GM19328 (cell line): ENCODE results near the gene NUAK1.

Source experiments
- ATAC-seq: cut with Tn5 transposase; IDR thresholded peaks from one replicate; pipeline ENCODE4 v1.9.1; 2021; ENCODE audit warnings: mild to moderate bottlenecking, moderate library complexity; ENCODE audit not compliant: unreplicated experiment

NUAK1 gene

GRCh38 chr12:106112145-106112821 lies 26.5 kb downstream of the NUAK1 start:
- ATAC-seq = no peak

- ATAC-seq = no peak
Measured at GRCh38 chr12:106110626-106111300, 28.0 kb downstream of the NUAK1 start.

- no peak for ATAC-seq
Measured at GRCh38 chr12:106109168-106109910, 29.4 kb downstream of the NUAK1 start.

- ATAC-seq = no peak
Measured at GRCh38 chr12:106108185-106108835, 30.4 kb downstream of the NUAK1 start.

GRCh38 chr12:106107566-106107965 lies 31.2 kb downstream of the NUAK1 start:
- no peak for ATAC-seq

GRCh38 chr12:106106892-106107291 lies 31.9 kb downstream of the NUAK1 start:
- ATAC-seq = no peak

- ATAC-seq = no peak
Measured at GRCh38 chr12:106106061-106106566, 32.6 kb downstream of the NUAK1 start.

- ATAC-seq = no peak
Measured at GRCh38 chr12:106101803-106102202, 37.0 kb downstream of the NUAK1 start.

- ATAC-seq = no peak
Measured at GRCh38 chr12:106098691-106099200, 40.0 kb downstream of the NUAK1 start.

- no peak for ATAC-seq
Measured at GRCh38 chr12:106097011-106097410, 41.7 kb downstream of the NUAK1 start.

GRCh38 chr12:106096376-106096775 lies 42.4 kb downstream of the NUAK1 start:
- no peak for ATAC-seq

GRCh38 chr12:106094304-106094703 lies 44.5 kb downstream of the NUAK1 start:
- no peak for ATAC-seq

GRCh38 chr12:106093246-106093645 lies 45.5 kb downstream of the NUAK1 start:
- no peak for ATAC-seq

- ATAC-seq = no peak
Measured at GRCh38 chr12:106091446-106091820, 47.3 kb downstream of the NUAK1 start.

GRCh38 chr12:106090591-106091445 lies 47.9 kb downstream of the NUAK1 start:
- no peak for ATAC-seq

- no peak for ATAC-seq
Measured at GRCh38 chr12:106089935-106090334, 48.8 kb downstream of the NUAK1 start.

GRCh38 chr12:106088811-106089485 lies 49.8 kb downstream of the NUAK1 start:
- ATAC-seq = no peak

GRCh38 chr12:106088246-106088808 lies 50.4 kb downstream of the NUAK1 start:
- no peak for ATAC-seq

- no peak for ATAC-seq
Measured at GRCh38 chr12:106086696-106087095, 52.1 kb downstream of the NUAK1 start.
